Activated CD4-positive, alpha-beta T cell treated with anti-CD3 and anti-CD28 coated beads, Interleukin-10, Interleukin-2, amounts not matched to agents 100 ng/mL and 50 ng/mL, durations not matched to agents 16 hours and 8 hours (primary cell): ENCODE measurements around the gene EFEMP2.
"Not testable (repeated sequence)": the region's sequence is repeated elsewhere in the genome, so short reads cannot be mapped to it uniquely, and the experiment has no call there.

Experiments used
- DNase-seq: peaks from one replicate; pipeline ENCODE4 v3.0.0-alpha.2; 2020

Gene EFEMP2

DNA sequence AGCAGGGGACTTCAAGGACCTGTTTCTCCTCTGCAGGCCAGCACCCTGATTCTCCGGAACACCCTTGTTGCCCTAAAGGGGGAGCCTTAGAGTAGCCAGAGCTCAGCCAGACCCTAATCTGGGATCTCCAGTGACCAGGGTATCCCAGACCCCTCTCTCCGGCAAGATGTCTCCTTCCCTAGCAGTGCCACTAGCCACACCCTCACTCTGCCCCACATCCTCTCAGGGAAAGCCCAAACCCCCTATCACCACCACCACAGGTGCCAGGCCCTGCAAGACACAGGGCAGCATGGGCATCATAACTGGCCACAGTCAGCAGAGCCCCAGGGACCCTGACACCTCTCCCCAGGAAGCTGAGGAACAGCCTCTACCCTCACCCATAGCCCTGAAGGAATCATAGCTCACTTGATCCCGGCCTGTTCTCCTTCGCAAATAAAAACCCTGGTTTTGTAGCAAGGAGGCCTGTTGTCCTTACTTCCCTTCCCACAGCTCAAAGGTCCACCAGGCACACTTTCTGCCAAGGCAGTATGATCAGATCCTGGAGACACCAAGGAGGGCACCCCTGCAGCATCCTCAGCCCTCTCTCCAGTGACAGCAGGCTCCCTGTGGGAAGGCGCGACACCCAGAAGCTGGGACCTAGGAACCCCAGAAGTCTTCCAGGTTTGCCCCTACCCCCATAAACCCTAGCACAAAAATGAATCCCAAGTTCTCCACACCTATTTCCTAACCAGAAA, 19.2 kb downstream of the EFEMP2 start:
- no peak for DNase-seq

DNA sequence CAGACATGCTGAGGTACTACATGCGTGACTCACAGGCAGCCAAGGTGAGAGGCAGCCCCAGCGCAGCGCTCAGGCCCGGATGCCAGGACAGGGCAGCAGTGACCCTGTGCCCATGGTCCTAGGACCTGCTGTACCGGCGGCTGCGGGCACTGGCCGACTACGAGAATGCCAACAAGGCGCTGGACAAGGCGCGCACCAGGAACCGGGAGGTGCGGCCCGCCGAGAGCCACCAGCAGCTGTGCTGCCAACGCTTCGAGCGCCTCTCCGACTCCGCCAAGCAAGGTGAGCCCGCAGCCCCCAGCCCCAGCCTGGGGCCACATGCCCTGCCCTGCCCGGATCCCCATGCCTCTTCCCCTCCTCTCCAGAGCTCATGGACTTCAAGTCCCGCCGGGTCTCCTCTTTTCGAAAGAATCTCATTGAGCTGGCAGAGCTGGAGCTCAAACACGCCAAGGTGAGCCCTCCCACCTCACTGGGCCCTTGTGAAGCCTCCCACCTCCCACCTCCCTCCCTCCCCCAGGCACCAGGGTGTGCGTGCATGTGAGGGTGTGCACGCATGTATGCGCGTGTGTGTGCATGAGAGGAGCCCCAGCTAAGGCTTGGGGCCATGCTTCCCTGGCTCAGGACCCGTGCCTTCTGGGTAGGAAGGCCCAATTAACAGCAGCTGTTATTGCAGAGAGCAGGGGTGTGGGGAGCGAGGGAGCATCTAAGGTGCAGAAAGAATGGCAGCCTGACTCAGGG, 19.9 kb downstream of the EFEMP2 start:
- no peak for DNase-seq

DNA sequence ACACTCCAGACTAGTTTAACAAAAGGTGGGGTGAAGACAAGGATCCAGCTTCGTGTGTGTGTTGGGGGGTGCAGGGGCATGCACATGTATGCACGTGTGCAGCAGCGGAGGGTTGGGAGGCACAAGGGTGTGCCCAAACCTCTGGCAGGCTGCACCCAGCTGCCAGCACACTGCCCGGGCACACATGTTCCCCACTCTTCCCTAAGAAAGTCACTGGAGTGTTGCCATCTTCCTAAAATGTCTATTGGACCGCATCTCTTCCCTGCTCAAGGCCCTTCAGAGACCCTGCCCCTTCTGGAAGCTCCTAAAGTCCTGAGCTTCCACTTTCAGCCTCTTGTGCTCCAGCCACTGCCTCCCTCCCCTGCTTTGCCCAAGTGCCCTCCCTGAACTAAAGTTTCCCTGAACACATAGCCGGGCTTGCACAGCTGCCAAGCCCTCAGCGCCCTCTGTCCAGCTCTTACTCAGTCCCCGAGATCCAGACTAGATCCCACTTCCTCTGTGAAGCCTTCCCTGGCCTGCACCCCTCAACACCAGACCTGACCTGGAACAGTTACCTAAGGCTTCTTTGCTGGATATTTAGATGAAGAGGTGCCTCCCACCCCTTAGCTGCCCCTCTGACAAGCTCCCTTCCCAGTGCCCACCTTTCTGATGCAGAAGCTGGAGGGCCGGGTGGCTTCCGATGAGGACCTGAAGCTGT, 20.6 kb downstream of the EFEMP2 start:
- DNase-seq, result no peak

DNA sequence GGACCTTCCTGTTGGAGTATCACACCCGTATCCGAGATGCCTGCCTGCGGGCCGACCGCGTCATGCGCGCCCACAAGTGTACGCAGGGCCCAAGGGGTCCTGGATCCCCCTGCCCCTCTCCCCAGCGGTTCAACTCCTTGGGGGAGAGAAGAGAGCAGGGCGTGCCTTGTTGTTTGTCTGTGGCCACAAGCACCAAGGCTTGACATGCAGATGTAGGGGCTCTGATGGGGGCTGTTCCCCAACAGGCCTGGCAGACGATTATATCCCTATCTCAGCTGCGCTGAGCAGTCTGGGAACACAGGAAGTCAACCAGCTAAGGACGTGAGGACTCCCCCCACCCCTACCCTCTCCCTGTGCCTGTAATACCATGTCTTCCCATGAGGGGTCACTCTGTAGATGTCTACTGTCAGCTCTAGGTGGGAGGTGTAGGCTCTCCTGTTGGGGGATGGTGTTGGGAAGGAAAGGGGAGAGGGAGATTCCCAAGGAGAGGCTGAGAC, 21.5 kb downstream of the EFEMP2 start:
- peak; percentile 59 for DNase-seq

DNA sequence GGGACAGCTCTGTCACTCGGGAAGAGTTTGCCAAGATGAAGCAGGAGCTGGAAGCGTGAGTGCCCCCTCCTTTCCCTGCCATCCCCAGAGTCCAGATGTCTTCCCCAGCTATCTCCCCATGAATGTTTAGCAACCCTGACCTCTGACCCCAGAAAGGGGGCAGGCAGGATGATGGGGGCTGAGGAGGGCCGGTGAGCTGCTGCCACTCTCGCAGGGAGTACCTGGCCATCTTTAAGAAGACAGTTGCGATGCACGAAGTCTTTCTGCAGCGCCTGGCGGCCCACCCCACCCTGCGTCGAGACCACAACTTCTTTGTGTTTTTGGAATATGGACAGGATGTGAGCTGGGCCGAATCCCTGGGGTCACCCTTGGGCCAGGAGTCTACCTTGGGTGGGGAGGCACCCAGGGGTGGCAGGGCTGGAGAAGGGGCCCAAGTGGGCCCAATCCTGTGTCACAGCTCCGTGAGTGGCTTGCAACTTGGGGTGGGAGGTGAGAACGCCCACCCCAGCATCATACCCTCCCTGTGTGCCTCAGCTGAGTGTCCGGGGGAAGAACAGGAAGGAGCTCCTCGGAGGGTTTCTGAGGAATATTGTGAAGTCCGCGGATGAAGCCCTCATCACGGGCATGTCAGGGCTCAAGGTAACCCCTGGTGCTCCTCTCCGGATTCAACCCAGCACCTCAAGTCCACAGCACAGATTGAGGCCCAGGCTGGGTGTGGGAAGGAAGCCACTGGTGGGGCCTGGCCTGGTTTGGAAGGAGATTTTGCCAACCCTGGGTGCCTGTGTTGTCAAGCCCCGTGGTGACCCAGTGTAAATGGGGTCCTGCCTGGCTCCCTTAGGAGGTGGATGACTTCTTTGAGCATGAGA, 22.1 kb downstream of the EFEMP2 start:
- no peak for DNase-seq

DNA sequence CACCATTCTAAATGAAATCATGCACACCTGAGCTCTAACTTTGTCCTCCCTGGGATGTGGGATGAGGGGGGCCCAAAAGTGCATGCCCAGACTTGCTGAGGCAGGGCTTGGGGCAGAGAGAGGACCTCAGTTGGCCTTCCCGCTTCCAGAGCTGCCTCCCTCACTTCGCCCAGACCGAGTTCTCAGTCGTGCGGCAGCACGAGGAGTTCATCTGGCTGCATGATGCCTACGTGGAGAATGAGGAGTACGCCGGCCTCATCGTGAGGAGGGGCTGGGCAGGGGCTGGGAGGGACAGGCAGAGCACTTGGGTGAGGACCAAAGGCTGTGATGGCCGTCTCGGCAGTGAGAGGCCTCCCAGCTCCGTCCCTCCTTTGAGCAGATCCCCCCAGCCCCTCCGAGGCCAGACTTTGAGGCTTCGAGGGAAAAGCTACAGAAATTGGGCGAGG, 22.8 kb downstream of the EFEMP2 start:
- DNase-seq, result no peak

DNA sequence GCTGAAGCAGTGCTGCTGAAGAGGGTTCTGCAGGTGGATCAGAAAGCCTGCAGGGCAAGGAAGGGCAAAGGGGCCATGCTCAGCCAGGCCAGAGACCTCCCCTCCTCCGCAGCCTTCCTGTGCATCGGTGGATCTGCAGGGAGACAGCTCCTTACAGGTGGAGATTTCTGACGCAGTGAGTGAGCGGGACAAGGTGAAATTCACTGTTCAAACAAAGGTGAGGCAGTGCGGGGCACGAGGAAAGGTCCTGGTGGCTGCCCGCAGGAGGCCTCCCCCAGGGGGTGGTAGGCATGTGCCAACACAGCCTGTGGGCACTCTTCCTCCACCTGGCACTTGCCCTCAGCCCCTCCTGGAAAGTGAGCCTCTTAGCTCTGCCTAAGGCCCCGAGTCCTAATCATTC, 23.2 kb downstream of the EFEMP2 start:
- no peak for DNase-seq

DNA sequence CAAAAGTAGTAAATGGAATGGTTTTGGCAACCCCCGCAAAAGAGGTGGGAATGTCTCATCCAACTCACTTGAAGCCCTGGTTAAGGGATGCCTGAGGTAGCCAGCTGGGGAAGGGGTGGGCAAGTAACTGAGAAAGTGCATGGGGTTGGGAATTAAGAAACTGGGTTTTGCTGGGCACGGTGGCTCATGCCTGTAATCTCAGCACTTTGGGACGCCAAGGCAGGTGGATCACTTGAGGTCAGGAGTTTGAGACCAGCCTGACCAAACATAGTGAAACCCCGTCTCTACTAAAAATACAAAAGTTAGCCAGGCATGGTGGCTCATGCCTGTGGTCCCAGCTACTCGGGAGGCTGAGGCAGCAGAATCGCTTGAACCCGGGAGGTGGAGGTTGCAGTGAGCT, 23.9 kb downstream of the EFEMP2 start:
- not testable (repeated sequence) for DNase-seq

DNA sequence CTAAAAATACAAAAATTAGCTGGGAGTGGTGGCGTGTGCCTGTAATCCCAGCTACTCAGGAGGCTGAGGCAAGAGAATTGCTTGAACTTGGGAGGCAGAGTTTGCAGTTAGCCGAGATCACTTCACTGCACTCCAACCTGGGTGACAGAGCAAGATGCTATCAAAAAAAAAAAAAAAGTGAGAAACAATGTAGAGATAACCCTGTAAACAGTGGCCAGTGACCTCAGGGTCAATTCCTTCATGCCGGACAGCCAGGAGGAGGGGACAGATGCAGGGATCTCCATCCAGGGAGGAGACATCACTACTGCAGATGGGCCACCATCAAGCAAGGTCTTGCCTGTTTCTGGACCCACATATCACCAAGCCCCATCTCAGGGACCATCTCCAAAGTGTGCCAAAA, 24.9 kb downstream of the EFEMP2 start:
- no peak for DNase-seq

DNA sequence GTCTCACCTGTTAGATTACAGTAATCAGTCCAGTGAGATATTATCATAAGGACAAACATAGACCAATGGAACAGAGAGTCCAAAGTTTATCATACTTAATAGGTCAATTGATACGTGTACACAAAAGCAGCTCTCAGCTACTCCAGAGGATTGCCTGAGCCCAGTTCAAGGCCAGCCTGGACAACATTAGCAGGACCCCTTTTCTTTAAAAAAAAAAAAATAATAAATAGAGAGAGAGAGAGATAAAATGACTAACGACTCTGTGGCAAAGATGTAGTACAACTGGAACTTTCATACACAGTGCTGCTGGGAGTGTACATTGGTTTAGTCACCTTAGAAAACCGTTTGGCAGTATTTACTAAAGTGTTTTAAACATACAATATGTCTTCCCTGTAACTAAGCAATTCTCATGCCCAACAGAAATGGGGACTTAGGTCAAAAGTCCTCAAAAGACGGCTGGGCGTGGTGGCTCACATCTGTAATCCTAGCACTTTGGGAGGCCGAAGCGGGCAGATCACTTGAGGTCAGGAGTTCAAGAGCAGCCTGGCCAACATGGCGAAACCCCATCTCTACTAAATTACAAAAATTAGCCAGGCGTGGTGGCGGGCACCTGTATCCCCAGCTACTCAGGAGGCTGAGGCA, 28.2 kb downstream of the EFEMP2 start:
- DNase-seq, result no peak

DNA sequence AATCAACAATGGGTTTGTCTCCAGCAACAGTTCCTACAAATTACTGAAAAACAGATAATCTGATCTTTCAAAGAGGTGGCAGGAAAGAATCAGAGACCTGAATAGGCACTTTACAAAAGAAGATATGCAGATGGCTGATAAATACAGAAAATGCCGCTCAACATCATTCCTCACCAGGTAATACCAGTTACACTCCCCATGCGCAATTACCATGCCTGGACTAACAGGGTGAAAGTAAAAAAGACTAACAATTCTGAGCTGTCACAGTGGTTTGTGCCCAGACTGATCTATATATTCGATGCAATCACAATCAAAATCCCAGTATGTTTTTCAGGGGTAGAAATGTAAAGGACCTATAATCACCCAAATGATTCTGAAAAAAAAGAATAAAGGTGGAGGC, 28.8 kb downstream of the EFEMP2 start:
- no peak for DNase-seq

DNA sequence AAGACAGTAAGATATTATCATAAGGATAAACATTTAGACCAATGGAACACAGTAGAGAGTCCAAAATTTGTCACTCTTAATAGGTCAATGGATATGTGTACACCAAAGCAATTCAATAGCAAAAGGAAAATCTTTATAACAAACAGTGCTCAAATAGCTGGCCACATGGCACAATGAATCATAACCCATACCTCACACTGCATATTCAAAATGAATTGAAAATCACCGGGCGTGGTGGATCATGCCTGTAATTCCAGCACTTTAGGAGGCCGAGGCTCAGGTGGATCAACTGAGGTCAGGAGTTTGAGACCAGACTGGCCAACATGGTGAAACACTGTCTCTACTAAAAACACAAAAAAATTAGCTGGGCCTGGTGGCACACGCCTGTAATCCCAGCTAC, 30.5 kb downstream of the EFEMP2 start:
- DNase-seq, result no peak

DNA sequence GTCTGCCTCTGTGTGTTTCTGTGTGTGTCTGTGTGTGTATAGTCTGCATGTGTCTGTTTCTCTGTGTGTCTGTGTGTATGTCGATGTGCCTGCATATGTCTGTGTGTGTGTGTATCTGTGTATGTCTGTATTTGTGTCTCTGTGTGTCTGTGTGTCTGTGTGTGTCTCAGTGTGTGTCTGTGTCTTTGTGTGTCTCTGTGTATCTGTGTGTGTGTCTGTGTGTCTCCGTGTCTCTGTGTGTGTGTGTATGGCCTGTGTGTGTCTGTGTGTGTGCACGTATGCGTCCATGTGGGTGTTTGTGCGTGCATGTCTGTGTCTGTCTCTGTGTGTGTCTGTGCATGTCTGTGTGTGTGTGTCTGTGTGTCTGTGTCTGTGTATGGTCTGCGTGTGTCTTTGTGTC, 38.4 kb downstream of the EFEMP2 start:
- no peak for DNase-seq

DNA sequence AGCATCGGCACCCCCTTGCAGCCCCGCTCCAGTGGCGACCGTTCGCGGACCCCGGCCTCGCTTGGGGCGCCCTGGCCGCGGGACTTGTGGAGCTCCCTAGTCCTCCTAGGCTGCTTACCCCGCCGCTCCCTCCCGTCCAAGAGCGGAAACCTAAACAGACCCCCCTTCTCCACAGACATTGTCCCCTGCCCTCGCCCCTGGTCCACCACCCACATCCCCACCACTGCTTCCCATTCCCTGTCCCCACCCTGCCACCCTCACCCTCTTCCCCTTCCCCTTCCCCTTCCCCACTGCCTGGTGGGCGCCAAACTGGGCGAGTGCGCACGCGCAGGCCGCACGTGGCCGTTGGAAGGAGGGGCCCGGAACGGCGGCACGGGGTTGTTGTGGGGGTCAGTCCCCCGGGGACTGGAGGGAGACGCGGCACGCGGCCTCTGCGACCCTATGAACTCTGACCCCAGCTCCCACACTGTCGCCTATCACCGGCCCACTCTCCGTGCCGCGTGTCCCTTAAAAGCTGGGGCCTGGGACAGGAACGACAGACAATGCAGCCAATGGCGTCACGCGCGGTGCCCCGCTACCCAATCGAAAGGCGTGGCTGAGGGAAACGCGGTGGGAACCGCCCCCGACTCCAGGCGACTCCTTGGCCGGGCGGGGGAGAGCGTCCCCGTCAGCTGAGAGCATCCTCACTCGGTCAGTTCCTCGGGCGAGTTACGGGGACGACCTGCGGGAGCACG, 39.1 kb downstream of the EFEMP2 start, which contains the start of gene SNX32:
SNX32 (plus strand) TSS at position 667 of the 734 bp plus-strand sequence. CDS start 103 bp downstream, outside the sequence.
- peak; percentile 96 for DNase-seq

DNA sequence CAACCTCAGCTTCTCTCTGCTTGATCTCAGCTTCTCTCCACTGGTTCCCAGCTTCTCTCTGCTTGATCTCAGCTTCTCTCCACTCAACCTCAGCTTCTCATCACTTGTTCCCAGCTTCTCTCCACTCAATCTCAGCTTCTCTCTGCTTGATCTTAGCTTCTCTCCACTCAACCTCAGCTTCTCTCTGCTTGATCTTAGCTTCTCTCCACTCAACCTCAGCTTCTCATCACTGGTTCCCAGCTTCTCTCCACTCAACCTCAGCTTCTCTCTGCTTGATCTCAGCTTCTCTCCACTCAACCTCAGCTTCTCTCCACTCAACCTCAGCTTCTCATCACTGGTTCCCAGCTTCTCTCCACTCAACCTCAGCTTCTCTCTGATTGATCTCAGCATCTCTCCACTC, 40.4 kb downstream of the EFEMP2 start:
- not testable (repeated sequence) for DNase-seq

DNA sequence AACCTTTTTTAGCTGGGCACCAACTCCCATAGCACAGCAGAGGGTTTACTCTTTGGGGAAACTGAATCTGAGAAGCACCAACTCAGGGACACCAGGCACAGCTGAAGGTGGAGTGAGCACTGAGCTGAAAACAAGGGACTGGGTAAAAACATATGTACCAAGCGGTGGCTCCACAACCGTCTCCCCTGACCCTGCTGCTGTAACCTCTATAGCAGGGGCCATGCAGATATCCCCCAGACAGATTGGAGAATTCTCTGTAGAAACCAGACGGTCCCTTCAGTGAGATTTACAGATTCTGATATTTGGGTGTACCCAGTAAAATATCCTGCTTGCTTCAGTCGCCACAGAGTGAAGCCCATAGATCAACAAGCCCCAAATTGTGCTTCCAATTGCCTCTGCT, 43.1 kb downstream of the EFEMP2 start:
- DNase-seq, result no peak

DNA sequence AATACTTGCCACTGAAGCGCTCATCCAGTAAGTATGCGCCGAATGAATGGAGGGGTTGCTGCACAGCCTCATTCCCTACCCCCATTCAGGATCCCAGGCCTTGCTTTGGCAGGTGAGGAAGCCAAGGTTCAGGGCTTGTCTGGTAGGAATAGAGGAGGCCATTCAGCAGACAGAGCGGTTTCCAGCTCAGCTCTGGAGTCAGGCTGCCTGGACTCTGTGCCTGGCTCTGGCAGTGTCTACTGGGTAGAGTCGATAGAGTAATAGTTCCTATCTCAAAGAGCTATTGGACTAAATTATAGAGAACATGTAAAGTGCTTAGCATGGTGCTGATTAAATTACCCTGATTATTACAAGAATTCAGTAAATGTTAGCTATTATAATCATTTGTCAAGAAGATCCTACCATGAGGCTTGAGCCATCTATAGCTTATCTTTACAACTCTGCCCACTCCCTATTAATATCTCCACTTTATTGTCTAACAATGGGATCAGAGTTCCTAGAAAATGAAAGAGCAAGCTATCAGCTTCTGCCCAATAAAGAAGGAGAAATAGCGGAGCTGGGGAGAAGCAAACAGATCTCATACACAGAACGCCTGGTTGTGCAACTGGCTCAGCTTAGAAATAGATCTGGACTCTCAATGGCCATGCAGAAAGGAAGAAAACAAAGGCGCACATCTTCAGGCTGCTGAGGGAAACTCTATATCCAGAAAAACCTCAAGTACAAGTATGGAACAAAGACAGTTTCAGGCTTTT, 45.4 kb downstream of the EFEMP2 start:
- no peak for DNase-seq

DNA sequence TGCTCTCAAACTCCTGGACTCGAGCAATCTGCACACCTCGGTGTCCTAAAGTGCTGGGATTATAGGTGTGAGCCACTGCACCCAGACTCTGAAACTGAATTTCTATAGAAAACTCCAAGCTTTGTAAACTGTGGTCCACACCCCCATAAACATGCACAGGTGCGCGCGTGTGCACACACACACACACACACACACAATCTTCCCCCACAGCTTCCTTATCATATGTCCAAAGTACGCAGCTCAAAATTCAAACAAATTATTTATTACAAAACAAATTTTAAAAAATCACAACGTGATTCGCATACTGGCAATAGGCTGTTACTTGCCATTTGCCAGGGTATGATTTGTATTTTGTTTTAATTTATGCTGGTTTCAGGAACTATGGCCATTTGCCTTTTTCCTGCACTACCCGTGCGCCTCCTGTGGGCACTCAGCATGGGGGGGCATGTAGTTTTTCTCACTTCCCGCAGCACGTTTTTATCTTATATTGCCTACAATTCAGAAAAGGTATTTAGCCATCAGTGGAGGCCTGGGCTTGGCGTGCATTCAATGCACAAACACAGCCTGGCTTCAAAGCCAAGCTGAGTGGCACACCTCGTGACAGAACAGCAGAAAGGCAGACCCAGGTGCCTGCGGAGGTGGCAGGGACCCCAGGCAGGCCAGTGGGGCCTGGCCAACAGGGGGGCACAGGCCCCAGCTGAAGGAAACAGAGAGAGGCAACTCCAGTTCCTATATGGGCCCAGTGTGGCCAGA, 49.6 kb downstream of the EFEMP2 start:
- DNase-seq, result no peak

DNA sequence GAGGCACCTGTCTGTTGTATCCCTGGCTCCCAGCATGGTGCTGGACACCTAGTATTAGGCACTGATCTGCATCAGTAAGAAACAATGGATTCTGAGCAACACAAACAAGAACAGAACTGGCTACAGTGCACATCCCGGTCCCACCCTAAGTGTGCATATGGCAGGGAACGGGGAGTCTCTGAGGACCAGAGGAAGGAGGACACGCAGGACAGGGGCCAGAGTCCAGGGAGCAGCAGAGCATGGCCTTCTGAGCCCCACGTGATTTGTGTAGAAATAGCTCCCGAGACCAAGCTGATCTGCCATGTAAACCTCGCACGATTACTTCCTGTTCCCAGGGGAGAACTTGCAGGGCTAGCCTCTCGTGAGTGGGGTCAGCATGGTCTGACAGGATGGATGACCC, 51.5 kb downstream of the EFEMP2 start:
- DNase-seq, result no peak
